ENCODE measurements around the gene ATAD3C. TPM values are rescaled to one million over a fixed set of nuclear protein-coding genes. Genes with fewer than 3 reads are reported as not detected.
"Not testable (repeated sequence)": the region's sequence is repeated elsewhere in the genome, so short reads cannot be mapped to it uniquely, and the experiment has no call there.

ATAD3C gene
- total RNA-seq, 5 donors from 2014 or later (not counting 1 experiment from before 2014, with no cell fraction given): 0.59 to 3.1 (median 1.4) TPM

- H3K27me3 Mint-ChIP-seq; H3K9me3 Mint-ChIP-seq; H3K4me1 ChIP-seq (ENCODE audit: control insufficient read depth in 1 of 2, extremely low read depth in 1 of 2, insufficient read depth in 2 of 2, low read length in 2 of 2); H3K4me1 Mint-ChIP-seq; ATAC-seq (replicated peaks in 1 of 4); H3K27me3 ChIP-seq (replicated peaks in 1 of 2; ENCODE audit: control insufficient read depth in 2 of 2, extremely low read depth in 1 of 2, insufficient read depth in 2 of 2, low read length in 1 of 2); H3K27ac ChIP-seq (ENCODE audit: low read length); POLR2A ChIA-PET; H3K4me3 ChIP-seq (ENCODE audit: control insufficient read depth in 1 of 2, extremely low read depth in 1 of 2, low read length in 1 of 2); H3K4me3 Mint-ChIP-seq; H3K27ac Mint-ChIP-seq; H3K9me3 ChIP-seq; H3K36me3 Mint-ChIP-seq; CTCF ChIA-PET; DNase-seq: not testable (repeated sequence)
- peaks cover 14 to 46% of the 10 kb centered on the region in 2 donors for H3K36me3 ChIP-seq (ENCODE audit: control insufficient read depth in 2 of 2, extremely low read depth in 1 of 2, insufficient read depth in 1 of 2, low read length in 1 of 2)
- 97% methylated on average over 20 of the region's 31 CpGs for WGBS (ENCODE audit: insufficient coverage)
Measured at GRCh38 chr1:1485755-1486317, 36.3 kb downstream of the ATAD3C start.

GRCh38 chr1:1487701-1488100 lies 38.2 kb downstream of the ATAD3C start:
- CTCF ChIA-PET: no interaction called here
- H3K27ac Mint-ChIP-seq: no peak overlapping the region
- H3K4me3 Mint-ChIP-seq: no peak overlapping the region
- POLR2A ChIA-PET: no interaction called here
- peaks cover 22 to 46% of the 10 kb centered on the region in 2 donors for H3K36me3 ChIP-seq (ENCODE audit: control insufficient read depth in 2 of 2, extremely low read depth in 1 of 2, insufficient read depth in 1 of 2, low read length in 1 of 2)
- H3K36me3 Mint-ChIP-seq: peaks cover 23% of the 10 kb centered on the region
- no peak overlapping the region for H3K4me3 ChIP-seq (ENCODE audit: control insufficient read depth in 1 of 2, extremely low read depth in 1 of 2, low read length in 1 of 2)
- H3K4me1 Mint-ChIP-seq: no peaks in the 10 kb centered on the region
- ATAC-seq (replicated peaks in 1 of 4): no peak
- no peak overlapping the region for H3K27ac ChIP-seq (ENCODE audit: low read length)
- no peaks in the 10 kb centered on the region for H3K9me3 ChIP-seq
- H3K4me1 ChIP-seq (ENCODE audit: control insufficient read depth in 1 of 2, extremely low read depth in 1 of 2, insufficient read depth in 2 of 2, low read length in 2 of 2): no peaks in the 10 kb centered on the region
- no peaks in the 10 kb centered on the region for H3K9me3 Mint-ChIP-seq
- H3K27me3 Mint-ChIP-seq: no peaks in the 10 kb centered on the region
- H3K27me3 ChIP-seq (replicated peaks in 1 of 2; ENCODE audit: control insufficient read depth in 2 of 2, extremely low read depth in 1 of 2, insufficient read depth in 2 of 2, low read length in 1 of 2): no peaks in the 10 kb centered on the region
- DNase-seq: no peak
- 98% methylated on average over 16 of the region's 18 CpGs for WGBS (ENCODE audit: insufficient coverage)

- H3K27ac Mint-ChIP-seq: no peak overlapping the region
- Histone ChIP-seq H3K4me1 (ENCODE audit: control insufficient read depth in 1 of 2, extremely low read depth in 1 of 2, insufficient read depth in 2 of 2, low read length in 2 of 2) (no peaks in the 10 kb centered on the region), H3K27ac (ENCODE audit: low read length) (no peak overlapping the region), H3K9me3 (no peaks in the 10 kb centered on the region), H3K4me3 (ENCODE audit: control insufficient read depth in 1 of 2, extremely low read depth in 1 of 2, low read length in 1 of 2) (no peak overlapping the region), H3K36me3 (ENCODE audit: control insufficient read depth in 2 of 2, extremely low read depth in 1 of 2, insufficient read depth in 1 of 2, low read length in 1 of 2) (peaks cover 17 to 36% of the 10 kb centered on the region in 2 donors), H3K27me3 (replicated peaks in 1 of 2; ENCODE audit: control insufficient read depth in 2 of 2, extremely low read depth in 1 of 2, insufficient read depth in 2 of 2, low read length in 1 of 2) (no peaks in the 10 kb centered on the region)
- H3K9me3 Mint-ChIP-seq: peaks cover 0 to 8% (median 0%) of the 10 kb centered on the region in 3 donors
- 98% methylated on average over 15 of the region's 16 CpGs for WGBS (ENCODE audit: insufficient coverage)
- no peaks in the 10 kb centered on the region for H3K27me3 Mint-ChIP-seq
- DNase-seq: no peak
- POLR2A ChIA-PET: no interaction called here
- no peak for ATAC-seq (replicated peaks in 1 of 4)
- H3K4me3 Mint-ChIP-seq: no peak overlapping the region
- H3K36me3 Mint-ChIP-seq: peaks cover 34% of the 10 kb centered on the region
- H3K4me1 Mint-ChIP-seq: no peaks in the 10 kb centered on the region
- CTCF ChIA-PET: no interaction called here
Measured at GRCh38 chr1:1489231-1489630, 39.7 kb downstream of the ATAD3C start.

GRCh38 chr1:1489861-1490260 lies 40.4 kb downstream of the ATAD3C start:
- DNase-seq (no peak), ATAC-seq (replicated peaks in 1 of 4) (no peak)
- Mint-ChIP-seq H3K27me3 (no peaks in the 10 kb centered on the region), H3K27ac (no peak overlapping the region), H3K36me3 (peaks cover 39% of the 10 kb centered on the region), H3K4me3 (no peak overlapping the region), H3K4me1 (no peaks in the 10 kb centered on the region), H3K9me3 (peaks cover 0 to 8% (median 0%) of the 10 kb centered on the region in 3 donors)
- H3K27me3 ChIP-seq (replicated peaks in 1 of 2; ENCODE audit: control insufficient read depth in 2 of 2, extremely low read depth in 1 of 2, insufficient read depth in 2 of 2, low read length in 1 of 2): no peaks in the 10 kb centered on the region
- H3K27ac ChIP-seq (ENCODE audit: low read length): no peak overlapping the region
- whole genome bisulfite sequencing (ENCODE audit: insufficient coverage): 93% methylated on average over 16 of the region's 19 CpGs
- ChIA-PET CTCF (no interaction called here), POLR2A (no interaction called here)
- H3K4me3 ChIP-seq (ENCODE audit: control insufficient read depth in 1 of 2, extremely low read depth in 1 of 2, low read length in 1 of 2): no peak overlapping the region
- H3K9me3 ChIP-seq: no peaks in the 10 kb centered on the region
- peaks cover 17 to 33% of the 10 kb centered on the region in 2 donors for H3K36me3 ChIP-seq (ENCODE audit: control insufficient read depth in 2 of 2, extremely low read depth in 1 of 2, insufficient read depth in 1 of 2, low read length in 1 of 2)
- no peaks in the 10 kb centered on the region for H3K4me1 ChIP-seq (ENCODE audit: control insufficient read depth in 1 of 2, extremely low read depth in 1 of 2, insufficient read depth in 2 of 2, low read length in 2 of 2)

- no peak for ATAC-seq (replicated peaks in 1 of 4)
- no peaks in the 10 kb centered on the region for H3K27me3 Mint-ChIP-seq
- no peak overlapping the region for H3K27ac Mint-ChIP-seq
- ChIA-PET POLR2A (no interaction called here), CTCF (no interaction called here)
- Histone ChIP-seq H3K4me3 (ENCODE audit: control insufficient read depth in 1 of 2, extremely low read depth in 1 of 2, low read length in 1 of 2) (no peak overlapping the region), H3K27ac (ENCODE audit: low read length) (no peak overlapping the region), H3K36me3 (ENCODE audit: control insufficient read depth in 2 of 2, extremely low read depth in 1 of 2, insufficient read depth in 1 of 2, low read length in 1 of 2) (peaks cover 21 to 37% of the 10 kb centered on the region in 2 donors), H3K27me3 (replicated peaks in 1 of 2; ENCODE audit: control insufficient read depth in 2 of 2, extremely low read depth in 1 of 2, insufficient read depth in 2 of 2, low read length in 1 of 2) (no peaks in the 10 kb centered on the region), H3K4me1 (ENCODE audit: control insufficient read depth in 1 of 2, extremely low read depth in 1 of 2, insufficient read depth in 2 of 2, low read length in 2 of 2) (no peaks in the 10 kb centered on the region), H3K9me3 (no peaks in the 10 kb centered on the region)
- DNase-seq: no peak
- H3K9me3 Mint-ChIP-seq: peaks cover 0 to 8% (median 0%) of the 10 kb centered on the region in 3 donors
- H3K36me3 Mint-ChIP-seq: peaks cover 42% of the 10 kb centered on the region
- 98% methylated on average over 14 of the region's 25 CpGs for WGBS (ENCODE audit: insufficient coverage)
- no peak overlapping the region for H3K4me3 Mint-ChIP-seq
- no peaks in the 10 kb centered on the region for H3K4me1 Mint-ChIP-seq
Measured at GRCh38 chr1:1490633-1491230, 41.2 kb downstream of the ATAD3C start.

GRCh38 chr1:1491601-1492000 lies 42.1 kb downstream of the ATAD3C start:
- H3K9me3 ChIP-seq: no peaks in the 10 kb centered on the region
- H3K36me3 ChIP-seq (ENCODE audit: control insufficient read depth in 2 of 2, extremely low read depth in 1 of 2, insufficient read depth in 1 of 2, low read length in 1 of 2): peaks cover 21 to 39% of the 10 kb centered on the region in 2 donors
- over 99% methylated on average over 8 of the region's 10 CpGs for WGBS (ENCODE audit: insufficient coverage)
- ATAC-seq (replicated peaks in 1 of 4) (no peak), DNase-seq (no peak)
- CTCF ChIA-PET: no interaction called here
- POLR2A ChIA-PET: no interaction called here
- H3K27ac ChIP-seq (ENCODE audit: low read length): no peak overlapping the region
- no peaks in the 10 kb centered on the region for H3K27me3 ChIP-seq (replicated peaks in 1 of 2; ENCODE audit: control insufficient read depth in 2 of 2, extremely low read depth in 1 of 2, insufficient read depth in 2 of 2, low read length in 1 of 2)
- H3K27ac Mint-ChIP-seq: no peak overlapping the region
- peaks cover 42% of the 10 kb centered on the region for H3K36me3 Mint-ChIP-seq
- peaks cover 0 to 8% (median 0%) of the 10 kb centered on the region in 3 donors for H3K9me3 Mint-ChIP-seq
- no peak overlapping the region for H3K4me3 Mint-ChIP-seq
- no peak overlapping the region for H3K4me3 ChIP-seq (ENCODE audit: control insufficient read depth in 1 of 2, extremely low read depth in 1 of 2, low read length in 1 of 2)
- no peaks in the 10 kb centered on the region for H3K27me3 Mint-ChIP-seq
- H3K4me1 ChIP-seq (ENCODE audit: control insufficient read depth in 1 of 2, extremely low read depth in 1 of 2, insufficient read depth in 2 of 2, low read length in 2 of 2): no peaks in the 10 kb centered on the region
- H3K4me1 Mint-ChIP-seq: no peaks in the 10 kb centered on the region
